ENCODE results near the gene FSIP2.

- TF ChIP-seq EZH2 (IDR thresholded peaks at IDR 0.05; ENCODE audit: low read length, unreplicated experiment) (no peak), EZH2phosphoT487 (IDR thresholded peaks at IDR 0.05; ENCODE audit: borderline replicate concordance, low read length) (no peak)
Observed at GRCh38 chr2:185860321-185860720, 121.7 kb downstream of the FSIP2 start.

All from PC-3 (cell line).